ENCODE results near the gene ST6GALNAC4.
"Not testable (repeated sequence)": the region's sequence is repeated elsewhere in the genome, so short reads cannot be mapped to it uniquely, and the experiment has no call there.

Gene ST6GALNAC4

GRCh38 chr9:127872369-127873222, 44.2 kb downstream of the ST6GALNAC4 start:
- no peak for DNase-seq (ENCODE audit: low read depth in 3 of 3)

GRCh38 chr9:127871531-127871930, 45.3 kb downstream of the ST6GALNAC4 start:
- DNase-seq (ENCODE audit: low read depth in 3 of 3): no peak

GRCh38 chr9:127870887-127871286, 46.0 kb downstream of the ST6GALNAC4 start:
- DNase-seq (ENCODE audit: low read depth in 3 of 3): no peak

GRCh38 chr9:127870153-127870491, 46.7 kb downstream of the ST6GALNAC4 start:
- not testable (repeated sequence) for DNase-seq (ENCODE audit: low read depth in 3 of 3)

GRCh38 chr9:127869310-127870152, 47.3 kb downstream of the ST6GALNAC4 start:
- DNase-seq (ENCODE audit: low read depth in 3 of 3): peak; percentile 56 to 74 (median 66)

- DNase-seq (ENCODE audit: low read depth in 3 of 3): no peak
These were observed 48.5 kb downstream of the ST6GALNAC4 start for GRCh38 chr9:127868278-127868902.

- no peak for DNase-seq (ENCODE audit: low read depth in 3 of 3)
These were observed 49.2 kb downstream of the ST6GALNAC4 start for GRCh38 chr9:127867356-127868277.

- no peak for DNase-seq (ENCODE audit: low read depth in 3 of 3)
These were observed 50.3 kb downstream of the ST6GALNAC4 start for GRCh38 chr9:127866535-127866934.

GRCh38 chr9:127865645-127866464, 51.0 kb downstream of the ST6GALNAC4 start:
- no peak for DNase-seq (ENCODE audit: low read depth in 3 of 3)

GRCh38 chr9:127863191-127863621, 53.6 kb downstream of the ST6GALNAC4 start:
- DNase-seq (ENCODE audit: low read depth in 3 of 3): no peak

GRCh38 chr9:127862075-127863011, 54.5 kb downstream of the ST6GALNAC4 start:
- peak in 1 of 3 experiments; percentile 17 for DNase-seq (ENCODE audit: low read depth in 3 of 3)

- DNase-seq (ENCODE audit: low read depth in 3 of 3): no peak
These were observed 56.1 kb downstream of the ST6GALNAC4 start for GRCh38 chr9:127860779-127861178.

GRCh38 chr9:127860260-127860659, 56.6 kb downstream of the ST6GALNAC4 start:
- DNase-seq (ENCODE audit: low read depth in 3 of 3): no peak

GRCh38 chr9:127858041-127858512, 58.8 kb downstream of the ST6GALNAC4 start:
- DNase-seq (ENCODE audit: low read depth in 3 of 3): no peak

Measured in stimulated activated CD4-positive, alpha-beta T cell treated with anti-CD3 and anti-CD28 coated beads, TNF-alpha, amount 100 ng/mL, for 4 hours (primary cell).